Neural crest cell (in vitro differentiated cells): ENCODE data around the gene ABCG1. TPM values are rescaled to one million over a fixed set of nuclear protein-coding genes. Genes with fewer than 3 reads are reported as not detected.
"Not testable (repeated sequence)": the region's sequence is repeated elsewhere in the genome, so short reads cannot be mapped to it uniquely, and the experiment has no call there.

Source experiments
- DNase-seq: peaks from one replicate; pipeline ENCODE4 v3.0.0; 2021; ENCODE audit warnings: low read depth, mixed read lengths, low spot score
- H3K27ac Mint-ChIP-seq: one replicate; pipeline ENCODE4 v1.8.0; 2021; ENCODE audit warnings: mild to moderate bottlenecking, mixed read lengths; ENCODE audit not compliant: unreplicated experiment
- H3K27me3 Mint-ChIP-seq: 2 replicates; pipeline ENCODE4 v1.8.0; 2021; ENCODE audit warnings: low read depth, mild to moderate bottlenecking, mixed read lengths
- H3K36me3 Mint-ChIP-seq: 2 replicates; pipeline ENCODE4 v1.8.0; 2021; ENCODE audit warnings: low read depth, mild to moderate bottlenecking, mixed read lengths
- H3K4me1 Mint-ChIP-seq: 2 replicates; pipeline ENCODE4 v1.8.0; 2021; ENCODE audit warnings: mixed read lengths
- H3K4me3 Mint-ChIP-seq: one replicate; pipeline ENCODE4 v1.8.0; 2021; ENCODE audit warnings: mild to moderate bottlenecking, mixed read lengths
- H3K9me3 Mint-ChIP-seq: 2 replicates; pipeline ENCODE4 v1.8.0; 2021; ENCODE audit warnings: mixed read lengths
- CTCF ChIP-seq: fragments of 200-600 bp; sonication (generic); conservative IDR thresholded peaks from 2 replicates; pipeline ENCODE4 v1.5.0; 2021; ENCODE audit warnings: antibody characterized with exemption, mild to moderate bottlenecking
- total RNA-seq: library from RNA; stranded (reverse); gene quantifications from 2 replicates; pipeline ENCODE4 v1.2.1, GENCODE V29; 2021

The ABCG1 gene
- total RNA-seq, 1 donor from 2014 or later: 3.3 TPM

GRCh38 chr21:42288962-42289361, 70.0 kb downstream of the ABCG1 start:
- Mint-ChIP-seq H3K27ac (no peak overlapping the region), H3K36me3 (peaks cover 3% of the 10 kb centered on the region), H3K27me3 (no peaks in the 10 kb centered on the region)

GRCh38 chr21:42289926-42290325, 71.0 kb downstream of the ABCG1 start:
- Mint-ChIP-seq H3K27me3 (no peaks in the 10 kb centered on the region), H3K4me1 (no peaks in the 10 kb centered on the region), H3K9me3 (peaks cover 3% of the 10 kb centered on the region), H3K36me3 (peaks cover 3% of the 10 kb centered on the region), H3K27ac (no peak overlapping the region), H3K4me3 (no peak overlapping the region)
- no peak for DNase-seq
- TF ChIP-seq CTCF: no peak

More at GRCh38 chr21:42288962-42289361, 70.0 kb downstream of the ABCG1 start:
- no peak for DNase-seq
- no peak overlapping the region for H3K4me3 Mint-ChIP-seq
- no peaks in the 10 kb centered on the region for H3K4me1 Mint-ChIP-seq
- TF ChIP-seq CTCF: no peak
- peaks cover 3% of the 10 kb centered on the region for H3K9me3 Mint-ChIP-seq

GRCh38 chr21:42290505-42290904, 71.6 kb downstream of the ABCG1 start:
- no peak for DNase-seq
- Mint-ChIP-seq H3K36me3 (peaks cover 6% of the 10 kb centered on the region), H3K9me3 (peaks cover 3% of the 10 kb centered on the region), H3K4me3 (no peak overlapping the region), H3K27ac (no peak overlapping the region), H3K4me1 (peaks cover 3% of the 10 kb centered on the region), H3K27me3 (no peaks in the 10 kb centered on the region)
- TF ChIP-seq CTCF: no peak

GRCh38 chr21:42291003-42291750, 72.2 kb downstream of the ABCG1 start:
- H3K27me3 Mint-ChIP-seq: no peaks in the 10 kb centered on the region
- no peak overlapping the region for H3K4me3 Mint-ChIP-seq
- TF ChIP-seq CTCF: no peak
- DNase-seq: no peak
- peaks cover 6% of the 10 kb centered on the region for H3K4me1 Mint-ChIP-seq
- H3K36me3 Mint-ChIP-seq: peaks cover 8% of the 10 kb centered on the region
- H3K27ac Mint-ChIP-seq: peak overlapping the region; percentile 50
- H3K9me3 Mint-ChIP-seq: peaks cover 3% of the 10 kb centered on the region

- Mint-ChIP-seq H3K9me3 (peaks cover 3% of the 10 kb centered on the region), H3K36me3 (peaks cover 8% of the 10 kb centered on the region), H3K4me1 (peaks cover 6% of the 10 kb centered on the region), H3K4me3 (no peak overlapping the region), H3K27ac (no peak overlapping the region), H3K27me3 (no peaks in the 10 kb centered on the region)
- DNase-seq: no peak
- TF ChIP-seq CTCF: no peak
These were observed 73.0 kb downstream of the ABCG1 start for GRCh38 chr21:42291751-42292562.

GRCh38 chr21:42292563-42293142, 73.7 kb downstream of the ABCG1 start:
- not testable (repeated sequence) for H3K4me3 Mint-ChIP-seq, H3K27ac Mint-ChIP-seq, DNase-seq, H3K27me3 Mint-ChIP-seq, H3K36me3 Mint-ChIP-seq, H3K9me3 Mint-ChIP-seq, H3K4me1 Mint-ChIP-seq
